Measurements from ENCODE around the gene KRTAP5-10.
"Not testable (repeated sequence)": the region's sequence is repeated elsewhere in the genome, so short reads cannot be mapped to it uniquely, and the experiment has no call there.

The KRTAP5-10 gene

DNA sequence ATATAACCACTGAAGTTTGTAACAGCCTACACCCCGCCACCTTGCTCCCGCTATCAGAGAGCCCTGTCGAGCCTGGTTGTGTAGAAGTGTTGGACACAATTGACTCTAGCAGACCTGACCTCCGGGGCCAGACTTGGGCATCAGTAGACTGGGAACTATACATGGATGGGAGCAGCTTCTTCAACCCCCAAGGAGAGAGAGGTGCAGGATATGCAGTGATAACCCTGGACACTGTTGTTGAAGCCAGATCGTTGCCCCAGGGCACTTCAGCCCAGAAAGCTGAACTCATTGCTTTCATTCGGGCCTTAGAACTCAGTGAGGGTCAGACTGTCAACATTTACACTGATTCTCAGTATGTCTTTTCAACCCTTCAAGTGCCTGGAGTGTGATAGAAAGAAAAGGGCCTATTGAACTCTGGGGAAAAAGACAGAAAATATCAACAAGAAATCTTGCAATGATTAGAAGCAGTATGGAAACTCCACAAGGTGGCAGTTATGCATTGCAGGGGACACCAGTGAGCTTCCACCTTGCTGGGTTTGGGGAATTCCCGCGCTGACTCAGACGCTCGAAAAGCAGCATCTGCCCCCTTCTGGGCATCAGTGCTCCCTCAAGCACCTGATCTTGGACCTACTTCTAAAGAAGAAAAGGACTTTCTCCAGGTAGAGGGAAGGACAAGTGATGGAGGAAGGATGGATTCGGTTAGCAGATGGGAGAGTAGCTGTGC lies 23.6 kb downstream of the KRTAP5-10 start:
- H3K4me3 ChIP-seq (replicated peaks in 1 of 2; ENCODE audit: low read depth in 2 of 2, low read length in 2 of 2); DNase-seq (ENCODE audit: low read depth in 2 of 2): not testable (repeated sequence)

DNA sequence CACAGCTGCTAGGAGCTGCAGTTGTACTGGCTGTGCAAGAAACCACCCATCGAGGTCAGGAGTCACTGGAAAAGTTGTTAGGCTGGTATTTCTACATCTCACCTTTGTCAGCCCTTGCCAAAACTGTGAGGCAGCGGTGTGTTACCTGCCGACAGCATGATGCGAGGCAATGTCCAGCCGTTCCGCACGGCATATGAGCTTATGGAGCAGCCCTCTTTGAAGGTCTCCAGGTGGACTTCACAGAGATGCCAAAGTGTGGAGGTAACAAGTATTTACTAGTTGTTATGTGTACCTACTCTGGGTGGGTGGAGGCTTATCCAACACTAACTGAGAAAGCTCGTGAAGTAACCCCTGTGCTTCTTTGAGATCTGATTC lies 24.2 kb downstream of the KRTAP5-10 start:
- H3K4me3 ChIP-seq (replicated peaks in 1 of 2; ENCODE audit: low read depth in 2 of 2, low read length in 2 of 2); DNase-seq (ENCODE audit: low read depth in 2 of 2): not testable (repeated sequence)

DNA sequence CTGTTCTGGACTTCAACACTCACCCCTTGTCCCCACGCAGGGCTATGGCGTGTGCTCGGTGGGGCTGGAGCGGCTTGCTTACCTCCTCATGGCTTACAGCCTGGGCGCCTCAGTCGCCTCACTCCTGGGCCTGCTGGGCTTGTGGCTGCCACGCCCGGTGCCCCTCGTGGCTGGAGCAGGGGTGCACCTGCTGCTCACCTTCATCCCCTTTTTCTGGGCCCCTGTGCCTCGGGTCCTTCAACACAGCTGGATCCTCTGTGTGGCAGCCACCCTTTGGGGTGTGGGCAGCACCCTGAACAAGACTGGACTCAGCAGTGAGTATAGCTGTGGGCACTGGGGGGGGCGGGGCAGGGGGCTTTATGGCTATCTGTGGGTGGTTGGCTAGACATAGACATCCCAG lies 37.9 kb downstream of the KRTAP5-10 start:
- H3K4me3 ChIP-seq (replicated peaks in 1 of 2; ENCODE audit: low read depth in 2 of 2, low read length in 2 of 2); DNase-seq (ENCODE audit: low read depth in 2 of 2): not testable (repeated sequence)

DNA sequence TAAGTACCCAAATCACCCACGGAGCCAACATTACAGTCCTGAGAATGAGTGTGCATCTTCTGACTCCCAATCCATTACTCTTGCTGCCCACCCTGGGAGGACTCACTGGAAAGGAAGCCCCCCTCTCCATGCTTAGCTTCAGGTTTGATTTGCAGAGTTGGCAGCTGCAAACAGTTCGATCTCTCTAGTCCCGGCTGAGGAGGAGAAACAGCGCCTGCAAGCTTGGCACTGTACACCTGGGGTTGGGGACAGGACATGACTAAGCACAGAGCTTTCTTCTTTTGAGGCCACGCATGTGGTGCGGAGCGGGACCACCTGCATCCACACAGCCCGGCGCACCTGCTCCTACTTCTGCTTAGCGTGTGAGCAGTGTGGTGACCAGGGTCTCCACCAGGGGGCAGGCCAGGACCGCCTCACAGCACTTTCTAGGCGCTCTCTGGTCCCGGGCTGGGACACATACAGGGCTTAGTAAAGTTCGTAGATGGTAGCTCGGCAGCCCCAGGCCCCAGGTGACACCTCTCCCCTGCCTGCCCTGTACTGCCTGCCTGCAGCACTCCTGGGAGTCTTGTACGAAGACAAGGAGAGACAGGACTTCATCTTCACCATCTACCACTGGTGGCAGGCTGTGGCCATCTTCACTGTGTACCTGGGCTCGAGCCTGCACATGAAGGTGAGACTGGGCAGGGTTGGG lies 39.6 kb downstream of the KRTAP5-10 start:
- TF ChIP-seq, protein P1, sequence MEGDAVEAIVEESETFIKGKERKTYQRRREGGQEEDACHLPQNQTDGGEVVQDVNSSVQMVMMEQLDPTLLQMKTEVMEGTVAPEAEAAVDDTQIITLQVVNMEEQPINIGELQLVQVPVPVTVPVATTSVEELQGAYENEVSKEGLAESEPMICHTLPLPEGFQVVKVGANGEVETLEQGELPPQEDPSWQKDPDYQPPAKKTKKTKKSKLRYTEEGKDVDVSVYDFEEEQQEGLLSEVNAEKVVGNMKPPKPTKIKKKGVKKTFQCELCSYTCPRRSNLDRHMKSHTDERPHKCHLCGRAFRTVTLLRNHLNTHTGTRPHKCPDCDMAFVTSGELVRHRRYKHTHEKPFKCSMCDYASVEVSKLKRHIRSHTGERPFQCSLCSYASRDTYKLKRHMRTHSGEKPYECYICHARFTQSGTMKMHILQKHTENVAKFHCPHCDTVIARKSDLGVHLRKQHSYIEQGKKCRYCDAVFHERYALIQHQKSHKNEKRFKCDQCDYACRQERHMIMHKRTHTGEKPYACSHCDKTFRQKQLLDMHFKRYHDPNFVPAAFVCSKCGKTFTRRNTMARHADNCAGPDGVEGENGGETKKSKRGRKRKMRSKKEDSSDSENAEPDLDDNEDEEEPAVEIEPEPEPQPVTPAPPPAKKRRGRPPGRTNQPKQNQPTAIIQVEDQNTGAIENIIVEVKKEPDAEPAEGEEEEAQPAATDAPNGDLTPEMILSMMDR (IDR thresholded peaks at IDR 0.05; ENCODE audit: low read depth, low read length), result peak; percentile 4
- H3K4me3 ChIP-seq (replicated peaks in 1 of 2; ENCODE audit: low read depth in 2 of 2, low read length in 2 of 2); DNase-seq (ENCODE audit: low read depth in 2 of 2): not testable (repeated sequence)

DNA sequence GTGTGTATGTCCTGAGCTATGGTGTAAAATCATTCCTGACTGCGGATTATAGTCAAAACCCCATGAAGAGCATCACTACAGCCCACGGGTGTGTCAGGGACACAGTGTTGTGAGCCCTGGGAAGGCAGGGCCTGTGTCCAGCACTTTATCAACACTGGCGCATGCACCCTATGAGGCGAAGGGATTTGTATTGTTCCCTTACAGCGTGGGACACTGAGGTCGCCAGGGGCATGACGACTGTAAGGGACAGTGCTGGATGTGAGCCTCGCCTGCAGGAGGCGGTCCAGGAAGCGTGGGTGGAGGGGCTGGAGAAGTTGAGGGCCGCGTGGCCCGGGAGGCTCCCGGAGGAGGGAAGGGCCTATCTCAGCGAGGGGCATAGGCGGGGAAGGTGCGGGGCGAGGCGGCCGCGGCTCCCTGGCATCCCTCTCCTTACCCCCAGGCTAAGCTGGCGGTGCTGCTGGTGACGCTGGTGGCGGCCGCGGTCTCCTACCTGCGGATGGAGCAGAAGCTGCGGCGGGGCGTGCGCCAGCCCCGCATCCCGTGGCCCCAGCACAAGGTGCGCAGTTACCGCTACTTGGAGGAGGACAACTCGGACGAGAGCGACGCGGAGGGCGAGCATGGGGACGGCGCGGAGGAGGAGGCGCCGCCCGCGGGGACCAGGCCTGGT lies 41.6 kb downstream of the KRTAP5-10 start:
- not testable (repeated sequence) for DNase-seq (ENCODE audit: low read depth in 2 of 2); H3K4me3 ChIP-seq (replicated peaks in 1 of 2; ENCODE audit: low read depth in 2 of 2, low read length in 2 of 2)

DNA sequence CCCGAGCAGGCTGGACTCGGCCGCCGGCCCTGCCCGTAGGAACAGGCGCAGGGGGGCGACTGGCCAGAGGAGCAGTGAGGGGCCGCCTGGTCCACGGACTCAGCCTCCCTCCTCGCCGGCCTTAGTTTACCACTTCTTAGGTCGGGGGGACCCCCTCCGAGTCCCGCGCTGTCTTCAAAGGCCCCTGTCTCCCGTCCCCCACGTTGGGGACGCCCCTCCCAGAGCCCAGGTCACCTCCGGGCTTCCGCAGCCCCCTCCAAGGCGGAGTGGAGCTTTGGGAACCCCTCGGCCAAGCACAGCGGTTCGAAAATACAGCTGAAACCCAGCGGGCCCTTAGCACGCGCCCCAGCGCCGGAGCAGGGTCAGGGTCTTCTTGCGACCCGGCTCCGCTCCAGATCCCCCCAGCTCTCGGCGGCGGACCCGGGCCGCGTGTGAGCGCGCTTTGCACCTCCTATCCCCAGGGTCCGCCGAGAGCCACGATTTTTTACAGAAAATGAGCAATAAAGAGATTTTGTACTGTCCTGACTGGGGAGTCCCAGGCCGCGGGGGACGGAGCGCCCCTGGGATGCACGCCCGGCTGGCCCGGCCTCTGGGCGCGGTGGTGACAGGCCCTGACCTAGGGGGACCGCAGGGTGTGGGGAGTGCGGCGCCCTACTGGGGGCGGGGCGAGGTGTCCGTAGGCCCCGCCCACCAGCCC lies 42.3 kb downstream of the KRTAP5-10 start:
- not testable (repeated sequence) for DNase-seq (ENCODE audit: low read depth in 2 of 2); H3K4me3 ChIP-seq (replicated peaks in 1 of 2; ENCODE audit: low read depth in 2 of 2, low read length in 2 of 2)

DNA sequence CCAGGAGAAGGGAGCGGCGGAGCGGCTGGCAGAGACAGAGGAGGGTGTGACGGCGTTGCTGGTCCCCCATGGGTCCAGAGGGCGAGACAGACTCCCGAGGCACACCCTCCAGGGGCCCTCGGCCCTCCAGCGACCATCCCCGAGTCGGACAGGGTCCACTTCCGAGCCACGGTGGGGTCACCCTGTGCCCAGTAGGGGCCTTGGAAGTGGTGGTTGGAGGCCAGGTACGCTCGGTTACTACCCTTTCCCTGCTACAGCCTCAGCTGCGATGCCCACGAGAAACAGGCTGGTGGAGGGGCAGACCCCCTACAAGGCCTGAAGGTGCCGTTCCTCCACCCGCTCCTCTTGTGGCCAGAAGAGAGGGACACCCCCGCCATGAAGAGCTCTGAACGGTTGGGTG lies 42.9 kb downstream of the KRTAP5-10 start:
- DNase-seq (ENCODE audit: low read depth in 2 of 2); H3K4me3 ChIP-seq (replicated peaks in 1 of 2; ENCODE audit: low read depth in 2 of 2, low read length in 2 of 2): not testable (repeated sequence)

DNA sequence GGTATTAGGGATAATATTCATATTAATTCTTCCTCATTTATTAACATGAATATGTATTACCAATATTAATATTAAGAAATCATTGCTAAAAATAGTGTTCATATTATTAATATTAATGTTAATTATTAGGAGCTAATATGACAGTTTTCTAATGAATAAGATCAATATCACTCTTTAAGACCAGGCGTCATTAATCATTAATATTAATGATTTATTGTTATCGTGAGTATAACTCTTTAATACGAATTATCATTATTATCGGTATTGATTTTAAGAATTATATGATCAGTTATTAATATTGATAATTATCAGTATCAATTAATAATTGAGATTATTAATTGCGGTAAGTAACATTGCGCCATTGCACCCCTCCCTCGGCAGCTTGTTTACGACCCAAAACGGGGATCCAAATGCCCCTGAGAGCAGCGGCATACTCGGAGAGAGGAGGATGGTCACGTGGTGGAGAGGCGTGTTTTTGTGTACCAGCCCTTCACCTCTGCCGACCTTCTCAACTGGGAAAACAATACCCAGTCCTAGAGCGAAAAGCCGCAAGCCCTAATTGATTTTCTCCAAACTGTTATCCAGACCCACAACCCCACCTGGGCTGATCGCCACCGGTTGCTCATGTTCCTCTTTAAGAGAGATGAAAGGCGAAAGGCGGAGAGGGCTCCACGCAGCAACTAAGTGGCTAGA lies 46.0 kb downstream of the KRTAP5-10 start:
- not testable (repeated sequence) for DNase-seq (ENCODE audit: low read depth in 2 of 2); H3K4me3 ChIP-seq (replicated peaks in 1 of 2; ENCODE audit: low read depth in 2 of 2, low read length in 2 of 2)

DNA sequence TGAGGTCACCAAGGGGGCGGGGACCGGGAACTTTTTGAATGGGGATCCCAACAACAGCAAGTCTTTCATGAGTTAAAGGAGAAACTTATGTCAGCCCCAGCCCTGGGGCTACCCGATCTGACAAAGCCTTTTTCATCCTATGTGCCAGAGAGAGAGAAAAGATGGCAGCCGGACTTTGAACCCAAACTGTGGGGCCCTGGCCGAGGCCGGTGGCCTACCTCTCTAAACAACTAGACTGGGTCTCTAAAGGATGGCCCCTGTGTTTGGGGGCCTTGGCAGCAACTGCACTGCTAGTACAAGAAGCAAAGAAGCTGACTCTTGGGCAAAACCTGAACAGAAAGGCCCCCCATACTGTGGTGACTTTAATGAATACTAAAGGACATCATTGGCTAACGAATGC lies 48.6 kb downstream of the KRTAP5-10 start:
- not testable (repeated sequence) for H3K4me3 ChIP-seq (replicated peaks in 1 of 2; ENCODE audit: low read depth in 2 of 2, low read length in 2 of 2); DNase-seq (ENCODE audit: low read depth in 2 of 2)

DNA sequence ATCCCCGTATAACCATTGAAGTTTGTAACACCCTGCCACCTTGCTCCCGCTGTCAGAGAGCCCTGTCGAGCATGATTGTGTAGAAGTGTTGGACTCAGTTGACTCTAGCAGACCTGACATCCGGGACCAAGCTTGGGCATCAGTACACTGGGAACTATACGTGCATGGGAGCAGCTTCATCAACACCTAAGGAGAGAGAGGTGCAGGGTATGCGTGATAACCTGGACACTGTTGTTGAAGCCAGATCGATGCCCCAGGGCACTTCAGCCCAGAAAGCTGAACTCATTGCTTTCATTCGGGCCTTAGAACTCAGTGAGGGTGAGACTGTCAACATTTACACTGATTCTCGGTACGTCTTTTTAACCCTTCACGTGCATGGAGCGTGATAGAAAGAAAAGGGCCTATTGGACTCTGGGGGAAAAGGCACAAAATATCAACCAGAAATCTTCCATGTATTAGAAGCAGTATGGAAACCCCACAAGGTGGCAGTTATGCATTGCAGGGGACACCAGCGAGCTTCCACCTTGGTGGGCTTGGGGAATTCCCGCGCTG lies 49.1 kb downstream of the KRTAP5-10 start:
- not testable (repeated sequence) for H3K4me3 ChIP-seq (replicated peaks in 1 of 2; ENCODE audit: low read depth in 2 of 2, low read length in 2 of 2); DNase-seq (ENCODE audit: low read depth in 2 of 2)

DNA sequence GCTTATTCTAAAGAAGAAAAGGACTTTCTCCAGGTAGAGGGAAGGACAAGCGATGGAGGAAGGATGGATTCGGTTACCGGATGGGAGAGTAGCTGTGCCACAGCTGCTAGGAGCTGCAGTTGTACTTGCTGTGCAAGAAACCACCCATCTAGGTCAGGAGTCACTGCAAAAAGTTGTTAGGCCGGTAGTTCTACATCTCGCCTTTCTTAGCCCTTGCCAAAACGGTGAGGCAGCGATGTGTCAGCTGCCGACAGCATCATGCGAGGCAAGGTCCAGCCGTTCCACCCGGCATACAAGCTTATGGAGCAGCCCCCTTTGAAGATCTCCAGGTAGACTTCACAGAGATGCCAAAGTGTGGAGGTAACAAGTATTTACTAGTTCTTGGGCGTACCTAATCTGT lies 49.6 kb downstream of the KRTAP5-10 start:
- H3K4me3 ChIP-seq (replicated peaks in 1 of 2; ENCODE audit: low read depth in 2 of 2, low read length in 2 of 2); DNase-seq (ENCODE audit: low read depth in 2 of 2): not testable (repeated sequence)

All from cardiac fibroblast (primary cell).